GM21576 (cell line): Measurements from ENCODE around the gene WDR70.
"Not testable (repeated sequence)": the region's sequence is repeated elsewhere in the genome, so short reads cannot be mapped to it uniquely, and the experiment has no call there.

Experiments used
- ATAC-seq: cut with Tn5 transposase; IDR thresholded peaks from one replicate; pipeline ENCODE4 v1.9.1; 2021; ENCODE audit warnings: mild to moderate bottlenecking, moderate library complexity; ENCODE audit not compliant: unreplicated experiment

Gene WDR70

DNA sequence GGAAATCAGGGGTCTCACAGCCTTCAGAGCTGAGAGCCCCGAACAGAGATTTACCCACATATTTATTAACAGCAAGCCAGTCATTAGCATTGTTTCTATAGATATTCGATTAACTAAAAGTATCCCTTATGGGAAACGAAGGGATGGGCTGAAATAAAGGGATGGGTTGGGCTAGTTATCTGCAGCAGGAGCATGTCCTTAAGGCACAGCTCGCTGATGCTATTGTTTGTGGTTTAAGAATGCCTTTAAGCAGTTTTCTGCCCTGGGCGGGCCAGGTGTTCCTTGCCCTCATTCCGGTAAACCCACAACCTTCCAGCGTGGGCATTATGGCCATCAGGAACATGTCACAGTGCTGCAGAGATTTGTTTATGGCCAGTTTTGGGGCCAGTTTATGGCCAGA lies 74.1 kb downstream of the WDR70 start:
- ATAC-seq, result not testable (repeated sequence)

DNA sequence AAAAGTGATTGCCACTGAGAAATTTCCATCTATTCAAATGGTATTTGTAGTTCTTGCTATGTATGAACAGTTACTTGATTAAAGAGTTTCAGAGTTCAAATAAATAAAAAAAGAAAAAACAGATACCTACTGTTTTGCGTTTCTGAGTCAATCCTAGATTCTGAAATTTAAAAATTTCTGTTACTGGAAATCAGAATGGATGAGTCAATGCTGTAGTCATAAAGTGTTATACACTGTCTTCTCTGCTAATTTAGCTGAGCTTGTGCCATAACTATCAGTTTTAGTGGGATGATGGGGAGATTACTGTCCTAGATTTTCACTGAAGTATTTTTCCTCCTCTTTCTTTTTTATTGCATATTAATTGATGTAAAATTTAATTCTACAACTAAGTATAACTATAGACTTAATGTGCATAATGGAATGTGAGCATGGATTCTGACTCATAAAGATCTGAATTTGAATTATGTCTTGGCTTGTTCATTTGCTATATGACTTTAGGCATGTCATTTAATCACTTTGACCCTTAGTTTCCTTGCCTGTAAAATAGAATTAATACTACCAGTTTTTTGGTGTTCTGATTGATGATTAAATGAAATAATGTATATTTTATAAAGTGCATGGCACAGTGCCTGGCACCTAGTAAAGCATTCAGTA lies 75.4 kb downstream of the WDR70 start:
- ATAC-seq, result not testable (repeated sequence)

DNA sequence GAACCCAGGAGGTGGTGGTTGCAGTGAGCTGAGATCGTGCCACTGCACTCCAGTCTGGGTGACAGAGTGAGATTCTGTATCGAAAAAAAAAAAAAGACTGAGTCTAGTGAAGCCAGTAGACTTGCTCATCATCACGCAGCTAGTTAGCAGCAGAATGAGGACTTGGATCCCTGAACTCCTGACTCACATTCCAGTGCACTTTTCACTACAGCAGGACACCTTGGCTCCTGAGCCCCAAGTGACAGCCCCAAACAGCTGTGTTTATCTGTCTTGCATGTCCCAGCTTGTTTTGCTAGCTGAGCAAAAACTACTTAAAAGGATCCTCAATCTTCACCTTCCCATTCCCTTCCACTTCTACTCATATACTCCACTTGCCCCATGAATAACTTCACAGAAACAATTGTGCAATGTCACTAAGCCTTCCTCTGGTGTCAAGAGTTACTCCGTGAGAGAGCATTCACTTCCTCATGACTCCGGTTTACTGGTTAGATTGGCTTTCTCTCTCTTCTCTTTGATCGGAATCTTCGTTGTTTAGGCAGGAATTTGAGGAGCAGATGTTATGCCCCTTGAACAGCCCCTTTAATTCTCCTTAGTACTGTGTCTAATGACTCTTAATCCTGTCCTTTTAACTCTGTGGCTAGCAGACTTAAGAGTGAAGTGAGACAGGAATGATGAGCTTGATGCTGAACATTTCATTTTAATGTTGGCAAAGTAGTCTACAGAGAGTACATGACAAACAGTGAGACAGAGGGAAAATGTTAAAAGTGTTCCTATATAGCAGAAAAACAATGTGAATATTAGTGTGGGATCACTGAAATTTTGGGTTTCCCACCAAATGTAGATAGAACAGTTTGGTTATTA lies 84.3 kb downstream of the WDR70 start:
- ATAC-seq, result not testable (repeated sequence)

DNA sequence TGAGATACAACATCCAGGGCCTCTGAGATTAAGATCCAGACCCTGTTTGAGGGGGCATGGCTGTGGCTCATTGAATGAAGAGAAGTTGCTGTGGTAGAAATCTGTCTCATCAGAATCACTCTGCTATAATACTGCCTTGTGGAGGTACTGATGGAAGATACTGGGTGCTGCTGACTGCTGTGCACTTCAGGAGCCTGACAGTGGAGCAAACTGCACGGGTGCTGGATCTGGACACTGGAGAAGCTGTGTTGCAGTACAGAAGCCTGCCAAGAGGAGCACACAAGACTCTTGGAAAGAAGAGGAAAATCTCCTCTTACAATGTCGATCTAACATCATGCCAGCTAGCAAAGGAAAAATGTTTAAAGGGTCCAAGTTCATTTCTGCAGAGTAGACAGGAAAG lies 85.5 kb downstream of the WDR70 start:
- not testable (repeated sequence) for ATAC-seq

DNA sequence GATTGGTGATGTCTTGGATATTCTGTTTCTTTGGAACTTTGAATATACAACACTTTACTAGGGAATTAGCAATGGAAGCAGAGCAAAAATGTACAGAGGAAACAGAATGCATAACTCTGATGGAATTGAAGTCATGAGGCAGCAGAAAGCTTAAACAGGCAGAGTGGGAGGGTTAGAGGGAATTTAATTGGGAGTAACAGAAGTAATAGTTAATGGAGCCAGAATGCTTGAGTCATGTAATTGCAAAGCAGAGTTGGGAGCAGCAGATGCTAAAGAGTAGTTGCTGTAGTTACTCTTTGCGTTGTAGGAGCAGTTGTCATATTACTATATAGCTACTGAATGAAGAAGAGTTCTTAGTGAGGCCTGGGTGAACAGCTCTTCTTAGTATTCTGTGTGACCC lies 90.3 kb downstream of the WDR70 start:
- not testable (repeated sequence) for ATAC-seq

DNA sequence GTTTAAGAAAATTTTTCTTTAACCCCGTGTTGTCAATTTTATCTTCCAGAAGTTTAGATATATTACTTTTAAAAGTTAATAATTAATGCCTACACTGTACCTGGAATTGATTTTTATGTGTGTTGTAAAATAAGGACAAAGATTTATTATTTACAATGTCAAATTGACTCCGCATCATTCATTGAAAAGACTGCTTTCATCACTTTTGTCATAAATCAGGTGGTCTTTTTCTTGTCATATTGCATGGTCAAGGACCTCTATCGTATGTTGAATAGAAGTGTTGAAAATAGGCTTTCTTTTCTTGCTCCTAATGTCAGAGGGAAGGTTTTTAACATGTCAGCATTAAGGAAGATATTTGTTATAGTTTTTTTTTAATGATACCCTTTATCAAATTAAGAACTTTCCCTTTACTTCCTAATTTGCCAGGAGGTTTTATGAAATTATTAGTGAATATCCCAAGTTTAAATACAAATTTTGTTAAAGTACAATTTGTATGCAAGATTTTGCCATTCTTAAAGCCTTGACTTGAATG lies 92.6 kb downstream of the WDR70 start:
- ATAC-seq, result no peak

DNA sequence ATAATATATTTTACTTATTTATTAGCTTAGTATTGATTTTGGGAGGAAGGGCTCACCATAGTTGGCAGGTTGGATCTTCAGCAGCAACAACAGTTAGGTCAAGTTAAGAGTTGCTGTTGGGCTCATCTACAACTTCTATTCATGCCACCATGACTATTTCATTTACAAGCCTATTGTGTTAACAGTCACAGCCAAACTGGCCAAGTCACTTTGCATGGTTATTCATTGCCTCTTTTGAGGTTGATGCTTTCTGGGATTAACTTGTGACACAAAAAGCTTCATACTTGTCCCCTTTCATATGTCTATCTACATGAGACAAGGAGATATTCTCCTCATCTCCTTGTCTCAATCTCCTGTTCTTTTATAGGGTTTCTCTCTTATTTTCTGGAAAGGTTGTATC lies 98.3 kb downstream of the WDR70 start:
- ATAC-seq, result no peak

DNA sequence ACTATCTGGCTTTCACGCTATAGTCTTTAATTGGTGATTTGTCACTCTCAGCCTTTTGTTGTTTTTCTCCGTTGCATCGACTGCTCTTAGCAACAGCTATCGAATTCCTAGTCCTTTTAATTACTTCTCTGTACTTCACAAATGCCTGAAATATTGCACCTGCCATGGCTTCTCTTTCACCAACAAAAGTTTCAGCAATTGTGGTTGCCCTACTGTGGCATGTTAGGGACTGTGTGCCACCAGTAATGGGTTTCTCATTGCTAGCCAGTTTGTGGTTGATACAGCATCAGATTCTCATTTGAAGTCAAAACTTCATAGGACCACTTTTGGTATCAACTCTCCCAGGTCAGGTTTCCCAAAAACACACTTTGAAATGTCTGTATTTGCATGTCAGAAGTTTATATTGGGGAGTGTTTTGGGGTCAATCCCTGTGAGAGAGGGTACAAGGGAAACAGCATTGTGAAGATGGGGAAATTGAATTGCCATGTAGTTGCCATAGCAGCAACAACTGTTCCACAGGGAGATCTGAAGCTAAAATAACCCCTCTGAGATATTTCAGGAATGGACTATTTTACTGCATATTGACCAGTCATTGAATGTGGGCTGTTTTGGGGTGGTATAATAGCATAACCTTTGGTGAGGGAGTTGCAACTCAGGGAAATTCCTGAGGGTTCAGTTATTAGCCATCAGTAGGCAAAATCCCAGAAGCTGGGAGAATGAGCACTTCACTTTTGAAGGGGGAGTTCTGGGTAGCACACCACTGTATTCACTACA lies 99.2 kb downstream of the WDR70 start:
- ATAC-seq, result no peak

DNA sequence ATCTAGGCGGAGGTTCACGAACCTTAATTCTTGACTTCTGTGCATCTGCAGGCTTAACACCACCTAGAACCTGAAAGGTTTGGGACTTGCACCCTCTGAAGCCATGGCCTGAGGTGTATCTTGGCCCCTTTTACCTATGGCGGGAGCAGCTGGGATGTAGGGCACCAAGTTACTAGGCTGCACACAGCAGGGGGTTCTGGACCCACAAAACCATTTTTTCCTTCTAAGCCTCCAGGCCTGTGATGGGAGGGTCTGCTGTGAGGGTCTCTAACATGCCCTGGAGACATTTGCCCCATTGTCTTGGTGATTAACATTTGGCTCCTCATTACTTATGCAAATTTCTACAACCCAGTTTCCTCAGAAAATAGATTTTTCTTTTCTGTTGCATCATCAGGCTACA lies 102.3 kb downstream of the WDR70 start:
- ATAC-seq, result not testable (repeated sequence)

DNA sequence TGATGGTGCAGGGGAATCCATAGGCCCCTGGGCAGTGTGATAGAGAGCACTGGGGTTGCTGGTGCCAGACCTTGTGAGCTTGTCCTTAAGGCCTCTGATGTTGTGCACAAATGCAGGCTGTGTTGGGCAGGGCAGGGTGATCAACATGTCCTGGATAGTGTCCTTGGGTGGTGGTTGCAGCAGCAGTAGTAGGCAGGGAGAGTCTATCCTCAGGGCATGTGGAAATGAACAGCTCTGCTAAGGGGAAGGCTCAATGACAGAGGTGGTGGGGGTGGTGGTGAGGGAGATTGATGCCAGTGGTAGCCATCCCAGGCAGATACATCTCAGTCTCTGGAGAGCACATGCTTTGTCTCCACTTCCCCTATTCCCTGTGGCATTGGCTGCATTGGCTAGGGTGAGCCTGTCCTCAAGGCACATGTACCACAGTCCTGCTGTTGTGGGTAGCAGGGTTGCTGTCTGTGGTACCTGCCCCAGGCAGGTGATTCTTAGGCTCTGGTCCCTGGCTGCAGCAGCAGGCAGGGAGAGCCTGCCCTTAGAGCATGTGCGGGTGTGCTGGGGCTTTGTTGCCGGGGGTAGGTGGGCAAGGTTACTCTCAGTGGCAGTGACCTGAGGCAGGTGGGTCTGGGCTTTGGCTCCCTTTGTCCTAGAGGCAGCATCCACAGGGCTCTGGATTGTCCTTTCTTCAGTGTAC lies 111.1 kb downstream of the WDR70 start:
- no peak for ATAC-seq

DNA sequence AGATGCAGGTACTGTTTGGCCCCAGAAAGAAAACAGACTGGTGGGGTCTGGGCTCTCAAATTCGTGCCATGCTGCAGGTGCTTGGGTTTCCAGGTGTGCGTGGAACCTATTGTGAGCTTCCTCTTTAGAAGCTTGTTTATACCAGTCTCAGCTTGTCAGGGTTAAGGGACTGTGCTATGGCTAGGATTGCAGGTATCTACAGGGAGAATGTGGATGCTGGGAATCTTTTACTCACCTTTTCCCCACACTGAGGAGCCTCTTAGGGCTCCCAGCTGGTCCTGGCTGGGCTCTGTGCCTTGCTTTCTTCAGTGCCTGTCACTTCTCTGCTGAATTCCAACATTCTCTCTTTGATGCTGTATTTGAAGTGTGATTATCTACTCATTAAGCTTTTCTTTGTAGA lies 111.8 kb downstream of the WDR70 start:
- ATAC-seq, result no peak

DNA sequence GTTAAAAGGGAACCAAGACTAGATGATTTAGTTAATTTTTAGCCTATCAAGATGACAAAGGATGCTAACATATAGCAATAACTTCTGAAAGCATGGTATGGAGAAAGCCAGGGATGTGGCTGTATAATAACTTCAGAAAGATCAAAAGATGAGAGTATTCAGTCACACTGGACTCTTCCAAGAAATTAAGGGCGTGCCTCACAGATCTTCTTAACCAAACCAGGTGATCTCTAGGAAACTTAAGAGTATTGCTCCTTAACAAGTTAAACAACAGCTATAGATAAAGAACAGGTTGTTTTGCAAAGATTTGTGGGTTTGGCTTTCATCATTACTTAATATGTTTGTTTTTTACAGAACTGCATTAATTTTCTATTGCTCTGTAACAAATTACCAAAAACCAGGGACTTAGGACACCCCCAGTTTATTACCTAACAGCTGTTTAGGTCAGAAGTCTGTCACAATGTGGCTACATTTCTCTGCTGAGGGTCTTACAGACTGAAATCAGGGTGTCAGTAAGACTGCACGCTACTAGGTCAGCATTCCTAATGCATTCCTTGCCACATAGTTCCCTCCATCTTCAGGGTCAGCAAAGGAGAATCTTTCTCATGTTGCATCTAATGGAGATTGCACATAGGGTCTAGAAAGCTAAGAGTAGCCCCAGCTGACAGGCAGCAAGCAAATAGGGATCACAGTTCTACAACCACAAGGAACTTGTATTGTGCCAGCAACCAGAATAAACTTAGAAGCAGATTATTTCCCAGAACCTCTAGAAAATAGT lies 113.8 kb downstream of the WDR70 start:
- ATAC-seq, result no peak

DNA sequence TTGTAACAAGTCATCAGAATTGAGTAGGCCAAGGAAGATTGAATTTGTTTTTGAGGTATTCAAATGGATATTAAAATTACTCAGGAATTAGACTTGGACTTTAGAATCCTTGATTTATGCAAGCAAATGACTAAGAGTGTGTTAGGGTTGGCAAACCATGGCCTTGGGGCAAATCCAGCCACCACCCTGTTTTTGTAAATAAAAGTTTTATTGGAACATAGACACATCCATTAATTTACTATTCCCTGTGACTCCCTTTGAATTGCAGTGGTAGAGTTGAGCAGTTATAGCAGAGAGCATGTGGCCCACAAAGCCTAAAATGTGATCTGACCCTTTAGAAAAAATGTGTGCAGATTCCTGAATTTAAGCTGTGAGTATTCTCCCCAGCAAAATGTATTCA lies 115.6 kb downstream of the WDR70 start:
- ATAC-seq, result no peak

DNA sequence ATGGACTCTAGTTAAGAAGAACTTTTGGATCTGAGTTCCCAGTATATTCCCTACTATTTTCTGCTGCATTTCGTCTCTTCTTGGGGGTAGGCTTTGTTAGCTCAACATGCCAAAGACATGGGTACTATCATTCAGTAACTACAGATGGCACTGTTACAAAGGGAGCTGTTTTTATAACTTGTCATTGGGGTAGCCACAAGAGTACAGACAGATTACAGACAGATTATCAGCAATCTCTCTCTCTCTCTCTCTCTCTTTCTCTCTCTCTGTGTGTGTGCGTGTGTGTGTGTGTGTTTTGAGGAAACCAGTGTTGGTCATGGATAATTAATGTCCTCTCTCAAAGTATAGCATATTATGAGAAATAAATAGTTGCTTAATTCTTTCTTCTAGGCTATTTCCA lies 116.1 kb downstream of the WDR70 start:
- ATAC-seq, result no peak

DNA sequence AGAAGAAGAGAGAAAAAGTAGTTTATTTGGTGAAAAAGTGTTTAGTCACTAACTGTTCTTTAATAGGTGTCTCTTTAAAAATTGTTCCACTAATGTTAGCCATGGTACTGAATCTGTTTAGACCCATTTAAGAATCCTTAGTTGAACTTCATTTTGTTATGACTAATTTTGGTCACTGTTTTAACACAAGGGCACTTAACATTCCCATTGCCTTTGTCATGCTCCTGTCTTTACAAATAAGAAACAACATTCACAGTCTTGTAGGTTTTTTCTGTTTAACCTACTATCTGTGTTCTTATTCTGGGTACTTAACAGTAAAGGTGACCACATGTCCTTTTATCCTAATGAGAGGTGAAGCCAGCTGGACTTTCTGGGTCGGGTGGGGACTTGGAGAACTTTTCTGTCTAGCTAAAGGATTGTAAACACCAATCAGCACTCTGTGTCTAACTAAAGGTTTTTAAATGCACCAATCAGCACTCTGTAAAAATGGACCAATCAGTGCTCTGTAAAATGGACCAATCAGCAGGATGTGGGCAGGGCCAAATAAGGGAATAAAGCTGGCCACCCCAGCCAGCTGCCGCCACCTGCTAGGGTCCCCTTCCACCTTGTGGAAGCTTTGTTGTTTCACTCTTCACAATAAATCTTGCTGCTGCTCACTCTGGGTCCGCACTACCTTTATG lies 116.7 kb downstream of the WDR70 start:
- no peak for ATAC-seq

DNA sequence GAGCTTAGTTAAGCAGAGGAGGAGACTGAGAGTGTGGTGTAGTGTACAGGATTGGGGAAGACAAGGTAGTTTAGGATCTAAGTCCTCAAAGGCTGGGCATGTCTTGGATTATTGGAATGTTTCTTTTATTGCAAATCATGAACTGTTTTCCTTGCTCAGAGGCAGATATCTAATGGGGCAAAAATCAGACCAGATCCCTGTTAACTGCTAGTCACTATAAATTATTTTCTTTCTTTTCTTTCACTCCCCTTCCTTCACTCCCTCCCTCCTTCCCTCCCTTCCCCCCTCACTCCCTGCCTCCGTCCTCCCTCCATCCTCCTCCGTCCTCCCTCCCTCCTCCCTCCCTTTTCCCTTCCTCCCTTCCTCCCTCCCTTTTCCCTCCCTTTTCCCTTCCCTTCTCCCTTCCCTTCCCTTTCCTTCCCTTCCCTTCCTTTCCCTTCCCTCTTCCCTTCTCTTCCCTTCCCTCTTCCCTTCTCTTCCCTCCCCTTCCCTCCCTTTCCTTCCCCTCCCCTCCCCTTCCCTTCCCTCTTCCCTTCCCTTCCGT lies 117.9 kb downstream of the WDR70 start:
- no peak for ATAC-seq

DNA sequence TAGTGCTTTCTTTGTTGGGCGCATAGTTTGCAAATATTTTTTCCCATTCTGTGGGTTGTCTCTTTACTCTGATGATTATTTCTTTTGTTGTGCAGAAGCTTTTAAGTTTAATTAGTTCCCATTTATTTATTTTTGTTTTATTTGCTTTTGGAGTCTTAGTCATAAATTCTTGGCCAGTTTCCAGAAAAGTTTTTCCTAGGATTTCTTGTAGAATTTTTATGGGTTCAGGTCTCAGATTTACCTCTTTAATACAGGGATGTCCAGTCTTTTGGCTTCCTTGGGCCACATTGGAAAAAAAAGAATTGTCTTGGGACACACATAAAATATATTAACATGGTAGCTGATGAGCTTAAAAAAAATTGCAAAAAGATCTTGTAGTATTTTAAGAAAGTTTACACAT lies 122.0 kb downstream of the WDR70 start:
- ATAC-seq, result no peak

DNA sequence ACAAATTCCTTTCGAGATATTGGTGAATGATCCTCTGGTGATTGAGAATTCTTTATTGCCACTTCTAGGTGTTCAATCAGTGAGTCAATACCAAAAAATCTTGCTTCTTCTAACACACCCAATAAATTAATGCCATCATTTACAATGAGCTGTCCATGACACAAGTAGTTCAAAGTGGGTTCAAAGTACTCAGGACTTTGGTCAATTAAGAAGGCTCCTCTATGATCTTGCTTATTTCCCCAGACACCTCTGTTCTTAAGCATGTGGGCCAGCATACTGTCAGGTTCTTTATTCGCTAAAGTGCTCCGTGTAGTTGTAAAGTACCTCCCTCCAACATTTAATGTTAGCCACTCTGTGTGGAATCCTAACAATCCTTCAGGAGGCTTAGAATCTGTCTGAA lies 127.1 kb downstream of the WDR70 start:
- ATAC-seq, result no peak

DNA sequence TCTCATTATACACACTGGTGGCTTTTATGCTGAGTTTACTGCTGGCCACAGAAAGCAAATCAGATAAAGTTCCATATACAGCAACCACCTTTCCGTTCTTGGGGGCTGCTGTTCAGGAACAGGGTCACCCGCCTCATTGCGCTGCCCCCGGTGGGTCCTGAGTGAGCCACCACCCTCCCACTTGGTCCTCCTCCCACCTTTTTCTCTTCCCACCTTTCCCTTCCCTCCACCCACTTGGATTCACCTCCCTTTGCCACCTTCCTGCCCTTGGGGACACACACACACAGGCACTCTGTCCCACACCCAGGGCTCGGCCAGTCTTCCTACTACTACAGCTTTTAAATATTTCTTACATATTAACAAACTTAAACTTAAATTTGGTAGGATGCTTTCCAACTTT lies 127.6 kb downstream of the WDR70 start:
- no peak for ATAC-seq
